GM15510 (cell line): ENCODE results near the gene EXT2.

ENCODE experiments used
- POLR2A ChIP-seq: IDR thresholded peaks from 3 replicates; pipeline ENCODE4 v1.6.1; 2011; ENCODE audit warnings: borderline replicate concordance; ENCODE audit not compliant: insufficient read length; ENCODE audit errors: extremely low read depth

EXT2 gene

DNA sequence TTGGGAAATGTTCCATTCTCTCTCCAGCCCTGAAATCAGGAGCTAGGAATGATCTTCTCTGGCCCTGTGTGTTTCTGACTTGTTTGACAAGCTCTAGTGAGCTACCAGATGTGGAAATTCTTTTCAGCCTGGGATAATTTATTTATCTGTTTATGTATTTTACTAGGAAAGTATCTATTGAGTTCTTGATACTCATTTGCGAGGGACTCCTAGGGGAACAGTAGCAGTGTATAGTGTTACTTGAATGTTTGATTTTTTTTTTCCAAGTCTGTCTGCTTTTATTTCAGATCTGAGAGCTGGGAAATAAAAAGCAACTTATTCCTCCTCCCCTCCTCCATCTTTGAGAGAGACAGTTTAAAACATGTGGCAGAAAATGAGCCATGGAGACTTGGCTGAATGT is 122.0 kb downstream of the EXT2 start:
- no peak for TF ChIP-seq POLR2A

DNA sequence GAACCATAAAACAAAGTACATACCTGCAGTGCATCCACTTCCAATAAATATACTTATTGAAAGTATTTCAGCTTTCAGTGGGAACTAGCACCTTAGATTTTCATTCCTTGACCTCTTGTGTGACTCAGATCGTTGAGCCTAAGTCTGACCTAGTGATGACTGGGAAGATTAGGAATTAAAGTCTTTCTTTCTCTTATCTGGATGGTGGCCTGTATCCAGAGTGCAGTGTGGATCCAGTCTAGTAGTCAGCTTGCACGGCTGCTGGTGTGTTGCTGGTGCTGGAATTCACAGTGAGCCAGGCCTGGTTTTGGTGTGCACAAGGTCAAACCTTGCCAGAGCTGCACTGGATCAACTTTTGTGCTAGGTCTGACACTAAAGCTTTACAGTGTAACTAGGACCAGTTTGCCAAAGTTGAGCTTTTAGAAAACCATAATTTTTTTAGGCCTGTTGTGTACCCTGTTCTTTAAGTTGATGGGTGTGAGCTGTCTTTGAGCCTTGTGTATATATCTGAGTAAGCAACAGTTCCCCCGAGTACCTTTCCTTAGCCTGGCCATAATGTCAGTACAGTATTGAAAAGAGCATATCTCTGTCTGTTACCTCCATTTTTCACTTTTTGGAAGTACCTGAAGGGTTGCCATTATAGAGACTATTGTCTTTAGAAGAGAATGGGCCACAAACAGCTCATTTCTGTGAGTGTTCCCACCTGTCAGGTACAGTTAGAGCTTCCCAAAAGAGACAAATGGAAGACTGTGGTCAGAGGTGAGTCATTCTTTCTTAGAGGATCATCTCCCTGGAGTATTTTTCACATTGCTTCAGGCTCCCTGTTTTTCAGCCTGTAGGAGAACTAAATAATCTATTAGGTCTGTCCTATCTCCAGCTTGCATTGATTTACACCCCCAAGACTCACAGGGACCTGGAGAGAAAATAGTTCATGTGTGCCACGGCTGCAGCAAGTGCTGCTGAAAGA is 124.6 kb downstream of the EXT2 start:
- TF ChIP-seq POLR2A, result no peak

- no peak for TF ChIP-seq POLR2A
Measured at GRCh38 chr11:44221456-44221855, 126.0 kb downstream of the EXT2 start.

DNA sequence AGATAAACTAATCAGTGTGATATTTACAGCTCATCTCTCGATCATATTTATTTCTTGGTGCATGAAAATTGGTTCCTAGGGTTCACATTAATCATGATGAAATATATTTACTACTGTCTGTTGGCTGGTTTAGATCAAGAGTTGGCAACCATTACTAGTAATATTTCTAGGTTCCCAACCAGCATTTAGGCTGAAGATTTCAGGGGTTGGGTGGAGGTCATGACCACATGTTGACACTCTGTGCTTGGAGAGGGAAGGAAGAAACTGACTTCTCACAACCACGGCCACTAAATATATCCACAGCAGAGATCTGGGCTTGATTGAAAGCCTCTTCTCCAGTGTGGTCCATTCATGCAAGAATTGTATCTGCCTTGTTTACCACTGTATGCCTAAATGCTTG is 126.5 kb downstream of the EXT2 start:
- TF ChIP-seq POLR2A, result no peak

- TF ChIP-seq POLR2A, result no peak
Measured at GRCh38 chr11:44223238-44223637, 127.8 kb downstream of the EXT2 start.

- no peak for TF ChIP-seq POLR2A
Measured at GRCh38 chr11:44224867-44225501, 129.5 kb downstream of the EXT2 start.

- TF ChIP-seq POLR2A, result no peak
Measured at GRCh38 chr11:44226490-44226889, 131.0 kb downstream of the EXT2 start.

GRCh38 chr11:44226945-44227344 is 131.5 kb downstream of the EXT2 start:
- TF ChIP-seq POLR2A, result no peak

- no peak for TF ChIP-seq POLR2A
Measured at GRCh38 chr11:44228379-44228778, 132.9 kb downstream of the EXT2 start.

DNA sequence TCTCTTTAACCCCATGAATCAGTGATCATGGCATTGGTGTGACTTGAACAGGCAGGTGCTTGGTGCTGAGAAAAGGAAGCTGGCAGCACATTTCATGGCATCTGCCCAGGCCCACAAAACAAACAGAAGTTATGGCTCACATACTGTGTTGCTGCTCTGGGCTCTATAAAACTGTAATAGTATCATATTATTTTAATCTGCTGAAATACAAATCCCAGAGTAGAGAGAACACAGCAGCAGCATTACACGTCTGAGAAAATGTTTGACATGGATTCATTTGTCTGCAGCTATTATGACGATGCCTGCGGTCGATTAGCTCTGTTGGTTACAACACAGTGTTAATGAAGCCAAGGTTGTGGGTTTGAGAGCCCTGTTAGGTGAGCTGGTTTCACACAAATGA is 133.6 kb downstream of the EXT2 start:
- no peak for TF ChIP-seq POLR2A

DNA sequence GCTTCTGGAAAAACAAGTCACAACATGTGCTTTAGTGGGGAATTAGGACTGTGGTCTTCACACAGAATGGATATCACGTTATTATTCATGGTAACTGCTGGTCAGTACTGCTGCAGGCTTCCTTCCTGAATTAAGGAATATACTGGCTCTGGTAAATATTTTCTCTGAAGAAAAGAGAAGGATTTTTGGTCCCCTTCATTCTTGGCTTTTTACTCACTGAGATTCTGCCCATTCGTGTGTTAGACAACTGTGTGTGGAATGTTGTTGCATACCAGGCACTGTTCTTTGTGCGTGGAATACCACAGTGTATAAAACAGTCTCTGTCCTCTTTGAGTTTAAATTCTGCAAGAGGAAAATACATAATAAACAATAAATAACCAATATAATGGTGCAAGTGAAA is 134.1 kb downstream of the EXT2 start:
- no peak for TF ChIP-seq POLR2A

- no peak for TF ChIP-seq POLR2A
Measured at GRCh38 chr11:44235765-44236201, 140.3 kb downstream of the EXT2 start.

DNA sequence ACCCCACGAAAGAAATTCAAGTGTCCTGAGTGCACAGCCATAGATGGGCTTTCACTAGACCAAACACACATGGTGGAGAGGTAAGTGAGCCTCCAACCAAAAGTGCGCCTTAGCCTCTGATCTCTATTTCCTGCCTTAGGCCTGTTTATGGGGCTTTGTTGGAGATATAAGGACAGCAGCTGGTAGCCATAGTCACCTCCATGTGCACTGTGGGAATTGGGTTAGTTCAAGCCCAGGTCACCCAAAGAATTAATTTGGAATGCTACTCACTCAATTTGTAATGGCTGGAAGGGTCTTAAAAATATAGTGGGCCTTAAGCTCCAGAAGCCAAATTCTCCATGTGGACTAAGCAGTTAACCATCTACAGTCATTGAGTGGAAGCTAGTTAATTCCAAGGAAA is 140.8 kb downstream of the EXT2 start:
- TF ChIP-seq POLR2A, result no peak

GRCh38 chr11:44237156-44237555 is 141.7 kb downstream of the EXT2 start:
- no peak for TF ChIP-seq POLR2A

DNA sequence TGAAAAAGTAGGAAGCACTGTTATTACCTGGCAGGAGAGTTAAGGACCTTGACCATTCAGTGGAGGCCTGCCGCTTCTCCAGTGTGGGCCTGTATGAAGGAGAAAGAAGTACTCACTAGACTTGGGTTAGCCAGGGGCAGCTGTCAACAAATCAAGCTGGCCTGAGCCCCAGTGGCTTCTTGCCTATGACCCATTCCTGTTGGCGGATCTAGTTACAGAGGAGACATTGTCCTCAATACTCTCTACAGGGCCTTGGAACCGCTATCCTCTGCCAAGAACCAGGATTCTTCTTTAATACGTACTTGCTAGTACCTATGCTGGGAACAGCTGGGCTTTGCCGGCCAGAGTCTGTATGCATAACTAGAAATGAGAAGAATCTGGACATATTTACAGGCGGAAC is 146.4 kb downstream of the EXT2 start:
- TF ChIP-seq POLR2A, result no peak

- TF ChIP-seq POLR2A, result no peak
Measured at GRCh38 chr11:44243086-44243485, 147.6 kb downstream of the EXT2 start.
